GM12878 (cell line): ENCODE results near the gene ASMTL. TPM values are rescaled to one million over a fixed set of nuclear protein-coding genes. Genes with fewer than 3 reads are reported as not detected.

Experiments
- ATAC-seq: fragments of 200-7000 bp; cut with Tn5 transposase; 3 replicates; pipeline ENCODE4 v1.9.1; 2020; ENCODE audit warnings: mild to moderate bottlenecking, moderate library complexity
- BruUV-seq: library from RNA; stranded (reverse); fragments of 400-500 nt; replicated peaks from 2 replicates; lab custom pipeline; 2021; lab: Mats Ljungman, UMichigan
- CTCF ChIA-PET: fragments of 300-600 bp; sonication (Branson Sonifier 250); formaldehyde crosslinking; extraction: SDS; loops from one replicate; lab custom pipeline; 2021; ENCODE audit warnings: inconsistent platforms; lab: Yijun Ruan, JAX
- POLR2A ChIA-PET: fragments of 350-600 bp; formaldehyde crosslinking; extraction: SDS; loops from one replicate; lab custom pipeline; 2021; ENCODE audit warnings: inconsistent platforms; lab: Charles Lee
- RAD21 ChIA-PET: fragments of 300-600 bp; sonication (Branson Sonifier 250); formaldehyde crosslinking; loops from one replicate; lab custom pipeline; 2023; ENCODE audit warnings: antibody characterized with exemption; ENCODE audit not compliant: unreplicated experiment; lab: Charles Lee
- SMC1A ChIA-PET: fragments of 300-600 bp; sonication (Branson Sonifier 250); formaldehyde crosslinking; loops from one replicate; lab custom pipeline; 2023; ENCODE audit not compliant: unreplicated experiment, uncharacterized antibody; lab: Charles Lee
- DNase-seq: peaks from one replicate; pipeline ENCODE4 v3.0.0-alpha.2; 2011; ENCODE audit warnings: low read depth, low spot score
- FAIRE-seq: peaks from 3 replicates; lab custom pipeline; 2011; peaks lifted over from hg19 to GRCh38; lab: Jason Lieb, UNC
- H2AFZ ChIP-seq: 2 replicates; pipeline ENCODE4 v1.6.0; 2011; ENCODE audit warnings: low read depth, low read length, control low read depth; ENCODE audit not compliant: control insufficient read depth
- H3K27ac ChIP-seq: 2 replicates; pipeline ENCODE4 v1.5.1; 2011; ENCODE audit warnings: control low read depth; ENCODE audit not compliant: control insufficient read depth, insufficient read depth
- H3K27me3 ChIP-seq, 2 experiments: replicated peaks in 1 of 2; 2 replicates each; pipeline versions ENCODE4 v1.6.0 to v1.6.1; 2011; ENCODE audit warnings: low read length in 1 of 2; ENCODE audit not compliant: control insufficient read depth in 2 of 2, insufficient read depth in 2 of 2
- H3K36me3 ChIP-seq, 2 experiments: 2 replicates each; pipeline ENCODE4 v1.5.1; 2011; ENCODE audit warnings: low read length in 1 of 2; ENCODE audit not compliant: control insufficient read depth in 2 of 2, insufficient read depth in 2 of 2
- H3K4me1 ChIP-seq: 2 replicates; pipeline ENCODE4 v1.6.1; 2011; ENCODE audit warnings: mild to moderate bottlenecking, low read length, moderate library complexity, mixed read lengths; ENCODE audit not compliant: control insufficient read depth, insufficient read depth
- H3K4me2 ChIP-seq: 2 replicates; pipeline ENCODE4 v1.6.0; 2011; ENCODE audit warnings: control low read depth; ENCODE audit not compliant: control insufficient read depth, insufficient read depth
- H3K4me3 ChIP-seq: fragments of 200-600 bp; sonication (generic); 2 replicates; pipeline ENCODE4 v1.5.1; 2016
- H3K79me2 ChIP-seq: 2 replicates; pipeline ENCODE4 v1.6.0; 2011; ENCODE audit warnings: low read length; ENCODE audit not compliant: control insufficient read depth, insufficient read depth
- H3K9ac ChIP-seq: 2 replicates; pipeline ENCODE4 v1.8.0; 2011; ENCODE audit warnings: low read length, control low read depth, mixed read lengths; ENCODE audit not compliant: control insufficient read depth, insufficient read depth
- H3K9me3 ChIP-seq: replicated peaks from 3 replicates; pipeline ENCODE4 v1.5.1; 2011; ENCODE audit warnings: mild to moderate bottlenecking, low read length; ENCODE audit not compliant: control insufficient read depth, insufficient read depth
- H4K20me1 ChIP-seq: 2 replicates; pipeline ENCODE4 v1.6.0; 2011; ENCODE audit not compliant: control insufficient read depth, insufficient read depth
- EP300 ChIP-seq, 2 experiments: fragments of 150-350 bp in 1 of 2; IDR thresholded peaks; 2 replicates each; pipeline ENCODE4 v1.6.1; 2011 to 2012; ENCODE audit warnings: low read depth in 2 of 2, low read length in 2 of 2, borderline replicate concordance in 1 of 2, improper control_type of control experiment in 1 of 2, inconsistent platforms in 1 of 2; ENCODE audit not compliant: control insufficient read depth in 1 of 2
- POLR2AphosphoS2 ChIP-seq: IDR thresholded peaks from 2 replicates; pipeline ENCODE4 v1.6.1; 2011; ENCODE audit warnings: low read depth, mild to moderate bottlenecking, low read length, improper control_type of control experiment, moderate library complexity
- TCF12 ChIP-seq: IDR thresholded peaks from 2 replicates; pipeline ENCODE4 v1.6.1; 2011; ENCODE audit warnings: low read depth, mild to moderate bottlenecking, low read length
- WGBS: methylation state at CpG from one replicate; pipeline ENCODE4 v1.1.6; 2016; ENCODE audit warnings: low lambda C conversion rate; ENCODE audit not compliant: insufficient replicate concordance, insufficient coverage; ENCODE audit errors: missing lambda C conversion rate; 5-methylcytosine and 5-hydroxymethylcytosine counted together
- in situ Hi-C: fragments of 300-500 bp; cut with MboI; formaldehyde crosslinking; loops from 9 replicates; pipeline ENCODE4 v1.14.3; 2018; ENCODE audit warnings: mixed read lengths
- intact Hi-C: fragments of 100-400 bp; cut with micrococcal nuclease; formaldehyde crosslinking; loops from one replicate; pipeline ENCODE4 v1.14.2; 2022; ENCODE audit not compliant: unreplicated experiment
- polyA plus RNA-seq, 11 experiments: library from polyadenylated mRNA; depleted of rRNA in 4 of 11; unstranded in 6 of 11; stranded (reverse) in 5 of 11; fragments of >200 nt; fragmentation: Nextera tagmentation in 4 of 11; fragmentation: Illumina TruSeq in 1 of 11; extraction: Ambion mirVana in 4 of 11; extraction: Trizol in 1 of 11; gene quantifications; 1 replicate in 1 of 11; 2 replicates in 10 of 11; pipeline versions ENCODE4 v1.2.1 to v1.2.3, GENCODE V29; 2011 to 2016; ENCODE audit warnings: inconsistent platforms in 2 of 11, missing spikeins in 2 of 11, low read depth in 1 of 11
- total RNA-seq, 4 experiments: library from RNA; depleted of rRNA in 3 of 4; stranded (reverse); fragments of >200 nt in 3 of 4; fragmentation: Illumina TruSeq in 1 of 4; extraction: Trizol in 1 of 4; gene quantifications; 2 replicates each; pipeline versions ENCODE4 v1.2.1 to v1.2.3, GENCODE V29; 2013 to 2021

The ASMTL gene
- total and polyA plus RNA-seq, 10 of the 15 experiments (the other 5 are each of a cell fraction or from before 2014, with no cell fraction given): 1.6 to 51.9 (median 32.1) TPM

DNA sequence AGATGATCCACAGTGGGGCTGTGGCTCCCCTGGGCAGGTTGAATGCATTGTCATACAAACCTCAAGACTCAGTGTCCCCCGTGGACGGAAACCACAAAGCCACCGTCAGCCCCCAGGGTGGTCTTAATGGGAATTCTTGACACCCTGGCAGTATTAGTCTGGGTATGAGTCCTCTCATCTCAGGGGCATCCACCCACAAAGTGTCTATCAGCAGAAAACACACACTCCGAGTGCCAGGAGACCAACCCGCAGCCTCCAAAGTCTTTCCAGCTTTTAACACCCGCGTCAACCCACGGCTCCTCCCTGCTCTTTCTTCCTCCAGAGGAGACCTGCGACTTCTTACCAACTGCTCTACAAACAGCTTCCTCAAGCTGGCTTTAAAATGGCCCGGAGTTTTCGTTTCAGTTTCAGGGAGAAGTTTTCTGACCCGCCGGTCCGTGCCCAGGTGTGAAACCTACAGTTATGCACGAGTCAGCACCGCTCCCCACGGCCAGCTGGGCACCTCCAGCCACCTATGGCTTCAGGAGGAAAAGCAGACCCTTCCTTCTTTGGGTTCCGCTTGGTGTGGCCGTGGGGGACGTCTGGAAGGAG is 14.4 kb upstream of the ASMTL start (continued):
- peak; percentile 83 for TF ChIP-seq TCF12

DNA sequence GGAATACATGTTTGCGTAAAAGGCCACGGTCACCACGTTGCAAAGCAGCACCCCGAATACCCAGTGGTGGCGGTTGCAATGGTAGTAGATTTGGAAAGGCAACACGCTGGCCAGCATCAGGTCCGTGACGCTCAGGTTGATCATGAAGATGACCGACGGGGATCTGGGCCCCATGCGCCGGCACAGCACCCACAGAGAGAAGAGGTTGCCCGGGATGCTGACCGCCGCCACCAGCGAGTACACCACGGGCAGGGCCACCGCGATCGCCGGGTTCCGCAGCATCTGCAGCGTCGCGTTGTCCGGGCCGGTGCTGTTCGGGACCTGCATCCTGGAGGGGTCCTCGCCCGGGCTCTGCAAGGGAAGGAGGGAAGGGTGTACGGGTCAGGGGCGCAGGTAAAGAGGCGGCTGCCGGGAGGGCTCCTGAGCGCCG is 13.5 kb upstream of the ASMTL start:
- H2AFZ ChIP-seq: no peak overlapping the region
- H4K20me1 ChIP-seq: no peaks in the 10 kb centered on the region
- no peak overlapping the region; the same call in 1 of the 2 replicates for H3K4me2 ChIP-seq
- DNase-seq (no peak), FAIRE-seq (no peak), ATAC-seq (no peak)
- ChIA-PET SMC1A (no interaction called here), RAD21 (no interaction called here), POLR2A (no interaction called here), CTCF (no interaction called here)
- BruUV-seq: no TSS peak
- H3K9ac ChIP-seq: no peak overlapping the region
- H3K27me3 ChIP-seq: no peaks in the 10 kb centered on the region
- peak; percentile 5; the same call in 1 of the 2 replicates for TF ChIP-seq POLR2AphosphoS2
- no peak for TF ChIP-seq EP300 (IDR thresholded peaks at IDR 0.05; ENCODE audit: borderline replicate concordance in 1 of 2, control insufficient read depth in 1 of 2, low read depth in 2 of 2, low read length in 2 of 2)
- in situ Hi-C loops (loop anchor here (25.0 kb wide), 1 partner anchor 1046 kb away; the partner anchor contains the start of genes DHRSX and ZBED1), intact Hi-C loops (loop anchor here (5.0 kb wide), 2 partner anchors 36 to 116 kb away; no protein-coding TSS in a partner anchor)
- no peaks in the 10 kb centered on the region; the same call in 2 of the 3 replicates for H3K9me3 ChIP-seq
- H3K36me3 ChIP-seq: peaks cover 30 to 31% of the 10 kb centered on the region in 2 experiments
- H3K4me1 ChIP-seq: peaks cover 37% of the 10 kb centered on the region
- 97% methylated on average over 34 of the region's 36 CpGs for WGBS
- H3K27ac ChIP-seq: no peak overlapping the region
- peaks cover 15% of the 10 kb centered on the region for H3K79me2 ChIP-seq
- H3K4me3 ChIP-seq: no peak overlapping the region
